ENCODE data around the gene CYFIP2.

CYFIP2 gene

DNA sequence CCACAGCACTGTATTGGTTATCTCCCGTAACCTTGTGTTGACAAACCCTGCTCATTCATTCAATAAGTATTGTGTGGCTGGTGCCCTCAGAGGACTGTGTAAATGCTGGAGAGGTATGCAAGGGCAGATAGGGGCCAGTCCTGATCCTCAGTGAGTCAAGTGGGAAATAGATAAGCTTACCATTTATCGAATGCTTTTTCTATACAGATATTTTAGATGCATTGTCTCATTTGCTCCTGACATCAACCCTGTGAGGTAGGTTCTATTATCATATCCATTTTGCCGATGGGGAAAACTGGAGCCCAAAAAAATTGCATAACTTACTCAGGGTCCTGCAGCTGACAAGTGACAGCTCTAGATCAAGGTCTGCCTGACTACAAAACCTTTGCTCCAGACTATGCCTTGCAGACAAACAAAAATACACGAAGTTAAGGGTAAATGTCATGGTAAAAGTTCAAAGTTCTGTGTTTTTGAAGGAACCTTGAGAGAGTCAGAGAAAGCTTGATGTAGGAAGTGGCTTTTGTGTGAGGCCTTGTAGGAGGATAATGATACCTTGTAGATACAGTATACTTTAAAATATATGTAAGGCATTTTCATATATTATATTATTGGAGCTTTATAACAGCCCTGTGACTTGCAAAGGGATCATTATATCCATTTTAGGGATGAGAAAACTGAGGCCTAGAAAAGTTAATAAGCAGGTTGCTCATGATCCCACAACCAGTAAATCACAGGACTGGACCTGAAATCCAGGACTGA, 22.7 kb downstream of the CYFIP2 start:
- no peak for DNase-seq (ENCODE audit: low spot score)

DNA sequence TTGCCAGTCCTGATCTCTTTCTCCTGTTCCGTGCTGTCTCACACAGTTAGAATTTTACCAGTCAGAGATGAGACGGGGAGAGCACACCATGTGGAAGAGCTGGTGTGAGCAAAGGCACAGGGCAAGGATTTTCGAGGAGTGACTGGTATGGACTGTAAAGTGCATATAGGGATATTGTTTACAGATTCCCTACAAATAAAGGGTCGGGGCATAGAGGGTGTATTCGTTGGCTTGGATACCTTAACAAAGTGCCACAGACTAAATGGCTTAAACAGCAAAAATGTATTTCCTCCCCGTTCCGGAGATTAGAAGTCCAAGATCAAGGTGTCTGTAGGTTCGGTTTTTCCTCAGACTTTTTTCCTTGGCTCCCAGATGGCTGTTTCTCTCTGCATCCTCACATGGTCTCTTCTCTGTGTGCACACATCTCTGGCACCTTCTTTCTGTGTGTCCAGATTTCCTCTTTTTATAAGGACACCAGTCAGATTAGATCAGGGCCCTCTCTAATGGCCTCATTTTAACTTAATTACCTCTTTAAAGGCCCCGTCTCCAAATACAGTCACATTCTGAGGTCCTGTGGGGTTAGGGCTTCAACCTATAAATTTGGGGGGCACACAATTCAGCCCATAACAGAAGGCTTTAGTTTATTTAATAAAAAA, 23.4 kb downstream of the CYFIP2 start:
- DNase-seq (ENCODE audit: low spot score), result no peak

DNA sequence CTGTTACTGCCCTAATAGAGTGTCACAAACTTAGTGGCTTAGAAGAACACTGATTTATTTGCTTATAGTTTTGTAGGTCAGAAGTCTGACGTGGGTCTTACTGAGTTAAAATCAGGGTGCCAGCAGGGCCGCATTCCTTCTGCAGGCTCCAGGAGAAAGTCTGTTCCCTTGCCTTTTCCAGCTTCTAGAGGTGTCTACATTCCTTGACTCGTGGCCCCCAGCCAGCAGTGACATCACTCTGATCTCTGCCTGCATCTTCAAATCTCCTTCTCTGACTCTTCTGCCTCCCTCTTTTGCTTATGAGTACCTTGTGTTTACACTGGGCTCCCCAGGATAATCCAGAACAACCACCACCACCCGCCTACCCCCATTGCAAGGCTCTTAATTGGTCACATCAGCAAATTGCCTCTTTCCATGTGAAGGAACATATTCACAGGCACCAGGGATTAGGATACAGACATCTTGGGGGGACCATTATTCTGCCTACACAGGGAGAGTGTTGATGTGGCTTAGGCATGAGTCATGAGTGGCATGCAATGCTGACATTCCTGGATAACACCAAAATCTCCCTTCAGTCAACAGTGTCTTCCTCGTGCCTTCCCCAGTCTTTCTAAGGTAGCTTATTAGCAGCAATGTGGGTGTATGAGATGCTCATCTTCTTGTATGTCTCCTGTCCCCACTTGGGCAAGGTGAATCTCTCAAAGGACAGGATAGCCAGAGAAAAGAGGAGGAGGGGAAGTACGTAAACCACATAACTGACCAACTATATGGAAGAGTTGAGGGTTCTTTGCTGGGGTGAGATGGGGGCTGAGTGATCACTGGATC, 24.4 kb downstream of the CYFIP2 start:
- no peak for DNase-seq (ENCODE audit: low spot score)

DNA sequence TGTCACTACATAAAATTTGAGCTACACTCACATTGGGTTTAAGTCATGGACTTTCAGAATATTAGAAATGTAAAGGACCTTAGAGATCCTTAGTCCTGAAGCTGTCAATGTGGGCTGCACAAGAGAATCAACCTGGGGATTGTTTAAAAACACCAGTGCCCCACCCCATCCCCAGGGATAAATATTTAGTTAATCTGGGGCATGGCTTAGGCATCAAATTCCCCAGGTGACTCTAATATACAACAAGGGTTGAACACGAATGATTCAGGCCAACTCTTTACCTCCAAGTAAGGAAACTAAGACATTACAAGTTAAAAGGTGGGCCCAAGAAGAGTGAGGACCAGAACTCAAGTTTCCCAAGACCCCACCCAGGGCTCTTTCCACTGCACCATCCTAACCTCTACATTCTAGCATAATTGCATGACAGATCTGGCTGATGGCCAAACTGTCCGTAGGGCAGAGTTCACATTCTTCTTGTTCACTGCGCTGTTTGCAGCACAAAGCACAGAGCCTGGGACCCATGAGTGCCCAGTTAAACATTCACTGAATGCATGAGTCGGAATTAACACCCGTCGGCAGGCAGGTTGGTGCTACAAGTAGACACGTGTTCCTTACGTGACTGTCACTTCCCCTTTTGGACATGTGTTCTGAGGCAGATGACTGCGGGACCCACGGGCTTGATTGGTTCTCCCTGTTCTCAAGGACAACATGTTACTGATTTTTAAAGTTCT, 25.2 kb downstream of the CYFIP2 start:
- DNase-seq (ENCODE audit: low spot score), result no peak

DNA sequence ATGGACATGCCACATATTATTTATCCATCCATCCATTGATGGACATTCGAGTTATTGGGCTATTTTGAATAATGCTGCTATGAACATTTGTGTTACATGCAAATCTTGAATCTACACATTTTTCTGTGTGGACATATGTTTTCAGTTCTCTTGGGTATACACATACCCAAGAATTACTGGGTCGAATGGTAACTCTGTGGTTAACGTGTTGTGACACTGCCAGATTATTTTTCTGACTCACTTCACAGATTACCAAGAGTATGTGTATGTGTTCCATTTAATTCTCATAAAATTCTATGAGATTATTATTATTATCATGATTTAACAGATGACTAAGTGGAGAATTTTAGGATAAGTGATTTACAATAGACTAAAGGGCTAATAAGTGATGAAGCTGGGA, 26.7 kb downstream of the CYFIP2 start:
- DNase-seq (ENCODE audit: low spot score), result no peak

DNA sequence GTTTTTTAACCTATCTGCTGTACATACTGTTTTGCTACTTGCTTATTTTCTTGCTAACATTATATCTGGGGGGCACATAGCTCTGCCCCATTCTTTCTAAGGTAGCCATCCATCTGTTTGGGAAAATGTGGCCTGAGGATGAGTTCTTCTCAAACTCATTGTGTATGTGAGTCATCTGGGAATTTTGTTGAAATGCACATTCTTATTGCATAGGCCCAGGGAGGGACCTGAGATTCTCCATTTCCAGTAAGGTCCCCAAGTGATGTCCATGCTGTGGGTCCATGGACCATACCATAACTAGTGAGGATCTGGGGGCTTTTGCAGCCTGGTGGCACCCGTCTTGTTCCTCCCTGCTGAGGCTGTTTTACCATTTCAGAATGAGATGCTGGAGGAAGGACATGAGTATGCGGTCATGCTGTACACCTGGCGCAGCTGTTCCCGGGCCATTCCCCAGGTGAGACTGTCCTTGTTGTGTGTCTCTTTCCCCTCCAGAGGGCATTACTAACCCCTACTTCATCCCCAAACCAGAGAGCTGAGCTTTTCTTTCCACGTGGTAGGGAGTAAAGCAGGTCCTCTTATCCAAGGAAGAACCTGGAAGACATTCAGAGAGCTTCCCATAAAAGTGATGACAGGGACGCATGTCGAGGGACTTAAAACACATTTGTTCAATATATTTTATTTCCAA, 28.6 kb downstream of the CYFIP2 start:
- DNase-seq (ENCODE audit: low spot score), result no peak

DNA sequence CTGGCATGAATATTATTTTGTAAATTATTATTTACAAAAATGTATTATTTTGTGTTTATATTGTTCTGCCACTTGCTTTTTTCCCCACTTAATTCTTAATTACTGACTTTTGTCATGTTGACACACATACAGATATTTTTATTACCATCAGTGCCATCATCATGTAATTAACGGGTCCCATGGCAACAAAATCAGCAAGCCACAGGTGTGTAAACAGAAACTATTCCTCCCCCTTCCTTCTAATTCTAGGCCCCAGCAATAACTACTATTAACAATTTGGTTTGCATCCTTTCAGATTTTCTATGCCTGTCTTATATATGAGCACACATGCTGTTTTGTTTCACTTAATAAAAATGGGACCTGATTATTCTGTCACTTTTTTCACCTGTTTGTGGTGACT, 29.3 kb downstream of the CYFIP2 start:
- no peak for DNase-seq (ENCODE audit: low spot score)

DNA sequence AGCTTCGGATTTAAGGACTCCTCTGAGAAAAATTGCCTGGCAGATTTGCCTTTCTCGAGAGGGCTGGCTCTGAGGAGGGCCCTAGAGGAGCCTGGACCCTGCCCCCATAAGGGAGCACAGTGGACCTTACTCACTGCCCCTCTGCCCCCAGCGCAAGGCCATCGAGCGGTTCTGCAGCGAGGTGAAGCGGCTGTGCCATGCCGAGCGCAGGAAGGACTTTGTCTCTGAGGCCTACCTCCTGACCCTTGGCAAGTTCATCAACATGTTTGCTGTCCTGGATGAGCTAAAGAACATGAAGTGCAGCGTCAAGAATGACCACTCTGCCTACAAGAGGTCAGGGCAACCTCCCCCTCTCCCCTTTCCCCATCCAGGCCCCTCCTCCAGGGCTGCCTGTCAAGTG, 34.6 kb downstream of the CYFIP2 start:
- no peak for DNase-seq (ENCODE audit: low spot score)

DNA sequence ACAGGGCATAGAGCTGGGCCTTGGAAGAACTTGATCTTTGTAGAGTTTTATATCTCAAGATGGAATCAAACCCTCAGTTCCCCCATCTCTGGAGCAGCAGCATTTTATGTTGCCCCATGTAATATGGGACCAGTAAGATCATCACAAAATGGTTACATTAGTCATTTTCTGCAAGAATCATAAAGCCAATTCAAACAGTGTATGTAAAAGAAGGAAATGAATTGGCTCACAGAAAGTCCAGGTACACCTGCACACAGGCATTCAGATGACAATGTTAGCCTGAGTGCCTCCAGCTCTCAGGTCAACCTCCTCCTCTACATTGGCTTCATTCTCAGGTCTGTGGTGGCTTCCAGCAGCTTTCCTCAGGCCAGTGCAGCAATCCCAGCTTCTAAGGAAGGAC, 35.1 kb downstream of the CYFIP2 start:
- DNase-seq (ENCODE audit: low spot score), result no peak

DNA sequence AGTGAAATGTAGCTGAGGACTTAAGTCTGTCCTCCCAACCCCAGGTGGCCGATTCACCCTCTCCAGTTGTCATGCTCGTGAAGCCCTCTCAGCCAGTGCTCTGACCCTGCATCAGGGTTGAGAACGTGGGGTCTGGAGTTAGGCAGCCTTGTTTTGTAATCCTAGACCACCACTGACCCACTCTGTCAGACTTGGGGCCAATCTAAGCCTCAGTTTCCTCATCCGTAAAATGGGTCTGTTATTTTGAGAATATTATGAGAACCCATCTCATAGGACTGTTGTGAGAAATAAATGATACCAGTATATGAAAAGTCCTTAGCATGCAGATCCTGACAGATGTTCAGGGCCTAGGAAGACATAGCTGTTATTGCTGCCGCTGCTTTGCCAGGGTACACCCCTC, 37.1 kb downstream of the CYFIP2 start:
- DNase-seq (ENCODE audit: low spot score), result no peak

DNA sequence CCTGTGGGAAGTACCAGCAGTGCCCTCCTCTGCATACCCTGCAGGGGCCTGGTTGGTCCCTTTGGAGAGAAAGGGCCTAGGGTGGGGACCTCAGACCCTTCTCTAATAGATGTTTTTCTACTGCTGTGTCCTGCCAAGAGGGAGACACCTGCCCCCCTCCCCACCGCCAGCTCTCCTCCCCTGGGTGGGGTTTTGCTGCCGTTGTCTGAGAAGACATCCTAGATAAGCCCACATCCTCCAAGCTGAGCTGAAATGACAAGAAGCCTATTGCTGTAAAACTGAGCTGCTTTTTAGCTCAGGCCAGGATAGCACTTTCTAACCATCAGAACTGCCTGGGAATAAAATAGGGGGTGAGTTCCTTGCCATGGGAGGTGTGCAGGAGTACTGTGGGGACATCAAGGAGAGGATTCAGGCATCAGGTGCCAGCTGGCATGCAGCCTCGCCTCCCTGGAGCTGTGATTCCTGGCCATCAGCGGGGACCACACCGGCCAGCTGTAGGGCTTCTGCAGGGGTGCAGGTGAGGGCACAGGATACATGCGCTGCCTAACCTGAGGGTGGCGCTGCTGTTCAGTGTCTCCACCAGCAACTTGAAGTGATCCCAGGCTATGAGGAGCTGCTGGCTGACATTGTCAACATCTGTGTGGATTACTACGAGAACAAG, 37.9 kb downstream of the CYFIP2 start:
- DNase-seq (ENCODE audit: low spot score), result peak; percentile 75

DNA sequence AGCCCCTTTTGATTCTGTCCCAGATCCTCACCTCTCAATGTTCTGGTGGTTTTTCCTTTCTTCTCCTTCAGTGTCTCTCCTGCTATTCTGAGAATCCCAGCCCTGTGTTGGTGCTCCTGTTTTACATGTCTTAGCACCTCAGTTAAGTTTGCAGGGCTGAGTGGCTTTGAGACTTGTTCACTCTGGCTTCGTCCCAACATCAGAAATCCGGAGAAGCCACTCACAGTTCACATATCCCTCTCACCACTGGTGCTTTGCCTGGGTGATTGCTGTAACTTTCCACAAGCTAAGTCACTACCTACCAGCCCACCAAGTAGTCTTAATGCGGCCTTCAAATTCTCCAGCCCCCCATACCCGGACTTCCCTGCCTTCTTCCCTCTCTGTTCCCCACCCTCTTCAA, 40.2 kb downstream of the CYFIP2 start:
- DNase-seq (ENCODE audit: low spot score), result no peak

DNA sequence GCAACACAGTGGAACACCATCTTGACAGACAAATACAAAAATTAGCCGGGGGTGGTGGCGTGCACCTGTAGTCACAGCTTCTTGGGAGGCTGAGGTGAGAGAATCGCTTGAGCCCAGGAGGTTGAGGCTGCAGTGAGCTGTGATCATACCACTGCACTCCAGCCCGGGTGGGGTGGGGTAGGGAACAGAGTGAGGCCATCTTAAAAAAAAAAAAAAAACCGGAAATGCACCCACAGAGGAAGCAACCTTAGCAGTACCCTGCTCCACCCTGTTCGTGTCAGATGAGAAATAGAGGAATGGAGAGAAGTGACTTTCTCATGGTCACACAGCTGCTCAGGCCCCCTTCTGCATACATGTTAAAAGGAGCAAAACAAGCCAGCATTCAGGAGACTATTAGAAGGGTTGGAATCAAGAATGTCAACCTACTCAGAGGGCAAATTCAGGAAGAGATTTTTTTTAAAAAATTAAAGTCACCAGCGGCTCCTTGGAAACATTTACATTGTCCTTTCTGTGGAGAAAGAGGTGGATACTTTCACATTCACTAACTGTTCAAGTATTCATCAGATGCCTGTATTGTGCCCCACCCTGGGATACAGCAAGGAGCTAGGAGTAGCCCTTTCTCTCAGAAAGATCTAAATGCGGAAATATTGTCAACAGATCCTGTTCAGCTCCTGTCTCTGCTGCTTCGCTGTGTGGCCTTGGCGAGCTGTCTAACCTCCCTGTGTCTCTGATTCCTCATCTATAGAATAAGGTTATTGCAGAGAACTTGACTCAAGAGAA, 41.0 kb downstream of the CYFIP2 start:
- DNase-seq (ENCODE audit: low spot score), result no peak

DNA sequence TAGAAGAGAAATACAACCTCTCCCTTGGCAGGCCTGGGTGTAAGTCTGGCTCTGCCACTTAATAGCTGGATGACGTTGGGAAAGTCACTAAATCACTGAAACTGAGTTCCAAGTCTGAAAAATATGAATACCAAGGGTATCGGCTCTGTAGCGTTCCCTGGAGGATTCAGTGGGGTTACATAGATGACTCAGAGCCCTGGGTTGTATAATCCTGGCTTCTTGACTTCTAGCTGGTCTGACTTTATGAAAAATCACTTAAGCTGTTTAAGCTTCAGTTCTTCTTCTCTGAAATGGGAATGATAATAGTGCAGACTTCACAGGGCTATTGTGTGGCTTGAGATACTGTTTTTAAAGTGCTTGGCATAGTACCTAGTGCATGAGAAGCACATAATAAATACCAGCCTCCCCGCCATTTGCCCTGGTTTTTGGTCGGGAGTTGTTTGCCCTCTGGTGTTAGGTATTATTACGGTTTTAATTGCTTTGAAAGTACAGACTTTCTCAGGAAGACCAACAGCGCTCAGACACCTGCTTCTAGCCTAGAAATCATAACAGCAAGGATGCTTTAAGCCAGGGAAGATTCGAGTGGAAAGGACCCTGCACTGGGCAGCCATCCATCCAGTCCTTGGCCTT, 43.0 kb downstream of the CYFIP2 start:
- no peak for DNase-seq (ENCODE audit: low spot score)

DNA sequence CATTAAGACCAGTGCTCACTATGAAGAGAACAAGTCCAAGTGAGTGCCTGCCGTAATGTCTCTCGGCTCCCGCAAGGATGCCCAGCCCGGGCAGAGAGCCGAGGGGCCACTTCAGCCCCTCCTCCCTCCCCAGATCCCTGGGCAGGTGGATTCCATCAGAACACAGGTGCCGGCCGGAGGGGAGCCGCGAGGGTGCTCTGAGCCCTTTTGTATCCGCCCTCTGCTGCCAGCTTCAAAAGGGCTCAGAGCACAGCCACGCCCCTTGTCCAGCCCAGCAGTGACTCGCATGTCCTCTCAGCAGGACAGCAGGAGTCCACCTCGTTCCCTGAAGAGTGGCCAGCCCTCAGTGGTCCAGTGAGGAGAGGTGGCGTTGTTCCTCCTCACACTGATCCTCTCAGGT, 43.9 kb downstream of the CYFIP2 start:
- DNase-seq (ENCODE audit: low spot score), result peak; percentile 54

DNA sequence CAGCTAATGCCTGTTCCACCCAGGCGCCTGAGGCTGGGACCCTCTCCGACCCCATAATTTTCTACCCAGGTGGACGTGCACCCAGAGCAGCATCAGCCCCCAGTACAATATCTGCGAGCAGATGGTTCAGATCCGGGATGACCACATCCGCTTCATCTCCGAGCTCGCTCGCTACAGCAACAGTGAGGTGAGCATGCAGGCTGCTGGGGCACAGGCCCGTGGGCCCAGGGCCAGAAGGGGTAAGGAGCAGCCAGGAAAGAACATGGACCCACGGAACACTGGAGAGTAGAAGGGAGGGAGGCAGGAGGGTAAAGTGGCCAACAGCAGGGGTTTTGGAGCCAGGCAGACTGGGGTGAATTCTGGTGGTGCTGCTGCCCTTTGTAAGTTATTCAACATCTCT, 45.7 kb downstream of the CYFIP2 start:
- DNase-seq (ENCODE audit: low spot score), result no peak

DNA sequence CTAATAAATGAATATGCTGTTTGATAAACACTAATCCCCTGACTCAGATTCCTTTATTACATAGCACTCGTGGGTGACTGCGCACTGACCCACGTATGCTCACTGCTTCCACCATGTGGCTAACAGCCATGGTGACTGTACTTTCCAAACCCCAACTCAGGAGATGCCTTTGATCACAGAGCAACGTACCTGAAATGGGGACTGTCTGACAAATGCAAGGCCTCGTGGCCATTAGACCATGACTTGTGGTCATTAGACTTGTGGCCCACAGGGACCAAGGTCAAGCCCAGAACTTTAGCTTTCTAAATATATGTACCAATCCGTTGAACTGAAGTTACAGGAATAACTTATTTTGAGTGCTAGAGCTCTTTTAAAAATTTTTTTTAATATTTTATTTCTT, 46.6 kb downstream of the CYFIP2 start:
- DNase-seq (ENCODE audit: low spot score), result peak; percentile 77

DNA sequence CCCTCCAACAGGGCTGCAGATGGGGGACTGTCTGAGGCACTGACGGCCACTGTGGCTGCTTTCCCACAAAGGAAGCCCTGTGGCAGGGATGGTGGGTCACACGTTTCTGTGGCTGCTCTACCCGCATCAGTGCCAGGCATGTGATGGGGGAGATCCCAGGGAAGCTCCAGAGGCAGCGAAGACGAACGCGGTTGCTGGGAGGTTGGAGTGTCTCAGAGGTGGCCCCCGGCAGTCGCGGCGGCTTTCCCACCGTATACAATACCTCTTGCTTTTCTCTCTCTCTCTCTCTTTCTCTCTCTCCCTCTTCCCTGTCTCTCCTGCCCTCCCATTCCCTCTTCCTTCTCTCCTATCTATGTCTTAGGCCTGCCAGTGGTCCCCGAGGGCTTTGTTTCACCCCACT, 56.7 kb downstream of the CYFIP2 start:
- no peak for DNase-seq (ENCODE audit: low spot score)

DNA sequence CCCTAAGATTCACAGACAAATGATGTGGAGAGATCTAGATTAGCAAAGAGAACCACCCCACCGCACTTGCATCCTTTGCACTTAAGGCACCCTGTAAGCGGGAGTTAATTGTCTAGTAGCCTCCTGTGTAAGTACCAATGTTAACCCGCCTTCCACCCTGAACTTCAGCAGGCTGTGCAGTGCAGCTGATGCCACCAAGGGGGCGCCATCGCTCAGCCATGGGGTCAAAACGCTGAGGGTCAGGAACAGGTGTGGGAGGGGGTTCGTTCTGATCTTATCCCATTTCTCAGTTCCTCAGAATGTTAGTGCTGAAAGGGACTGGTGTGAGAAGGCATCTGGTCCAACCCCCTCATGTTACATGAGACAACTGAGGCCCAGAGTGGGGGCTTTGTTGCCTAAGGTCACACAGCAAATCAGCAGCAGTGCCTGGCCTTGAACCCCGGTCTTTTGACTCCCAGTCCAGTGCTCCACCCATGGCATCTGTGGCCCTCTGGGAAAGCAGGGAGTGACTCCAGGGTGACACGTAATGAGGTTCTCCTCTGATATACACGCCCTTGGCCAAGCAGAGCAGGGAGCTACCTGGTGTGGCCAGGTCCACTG, 57.3 kb downstream of the CYFIP2 start:
- peak; percentile 78 for DNase-seq (ENCODE audit: low spot score)

DNA sequence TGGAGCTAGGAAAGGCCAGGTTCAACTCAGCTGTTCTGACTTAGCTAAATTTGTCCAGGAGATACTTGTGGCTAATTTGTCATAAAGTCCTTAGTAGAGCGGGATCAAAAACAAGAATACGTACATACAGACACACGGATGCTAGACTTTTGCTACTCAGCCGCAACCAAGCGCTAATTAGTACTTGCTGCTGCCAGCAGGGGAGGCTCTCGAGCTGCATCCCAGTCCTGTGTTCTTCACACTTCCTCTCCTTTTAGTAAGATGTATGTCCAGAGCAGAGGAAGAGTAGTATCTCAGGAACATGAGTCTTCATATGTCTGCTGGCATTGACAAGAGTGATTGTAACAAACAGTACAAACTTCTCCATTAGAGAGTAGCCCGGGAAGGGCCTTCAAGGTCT, 58.3 kb downstream of the CYFIP2 start:
- peak; percentile 46 for DNase-seq (ENCODE audit: low spot score)
